GM19239 (cell line): ENCODE measurements around the gene SEMG2.

Source experiments
- DNase-seq: peaks from one replicate; pipeline ENCODE4 v3.0.0; 2011; ENCODE audit warnings: low spot score; ENCODE audit not compliant: insufficient read length
- FAIRE-seq: peaks from 2 replicates; lab custom pipeline; 2011; peaks lifted over from hg19 to GRCh38; lab: Jason Lieb, UNC

SEMG2 gene

GRCh38 chr20:45221076-45221475, at the start of gene SEMG2:
Gene SEMG2, plus strand, starts transcription at chr20:45221373. Its CDS starts 17 bp downstream, at chr20:45221390.
- DNase-seq (no peak), FAIRE-seq (no peak)

GRCh38 chr20:45173522-45173921, 47.7 kb upstream of the SEMG2 start:
- FAIRE-seq (no peak), DNase-seq (no peak)

- no peak for FAIRE-seq
Observed at GRCh38 chr20:45174434-45175364, 46.5 kb upstream of the SEMG2 start, which contains the start of gene PI3. Gene PI3, plus strand, starts transcription at chr20:45174902. Its CDS starts 21 bp downstream, at chr20:45174923.

GRCh38 chr20:45176526-45177267, 44.5 kb upstream of the SEMG2 start:
- DNase-seq (no peak), FAIRE-seq (no peak)

More at GRCh38 chr20:45174434-45175364, 46.5 kb upstream of the SEMG2 start, which contains the start of gene PI3:
- DNase-seq, result no peak

GRCh38 chr20:45179166-45179565, 42.0 kb upstream of the SEMG2 start:
- DNase-seq (no peak), FAIRE-seq (no peak)

- FAIRE-seq, result no peak
- no peak for DNase-seq
Observed at GRCh38 chr20:45181639-45182038, 39.5 kb upstream of the SEMG2 start.

GRCh38 chr20:45183084-45183483, 38.1 kb upstream of the SEMG2 start:
- DNase-seq (no peak), FAIRE-seq (no peak)

GRCh38 chr20:45187693-45188092, 33.5 kb upstream of the SEMG2 start:
- FAIRE-seq, result no peak
- no peak for DNase-seq

- DNase-seq (no peak), FAIRE-seq (no peak)
Observed at GRCh38 chr20:45189067-45189609, 32.0 kb upstream of the SEMG2 start.

GRCh38 chr20:45189861-45190260, 31.3 kb upstream of the SEMG2 start:
- DNase-seq (no peak), FAIRE-seq (no peak)

- DNase-seq (no peak), FAIRE-seq (no peak)
Observed at GRCh38 chr20:45191926-45192325, 29.2 kb upstream of the SEMG2 start.

- FAIRE-seq (no peak), DNase-seq (no peak)
Observed at GRCh38 chr20:45193331-45193730, 27.8 kb upstream of the SEMG2 start.

GRCh38 chr20:45206725-45207124, 14.4 kb upstream of the SEMG2 start, which contains the start of gene SEMG1:
Gene SEMG1, plus strand, starts transcription at chr20:45207033. Its CDS starts 21 bp downstream, at chr20:45207054.
- DNase-seq (no peak), FAIRE-seq (no peak)

GRCh38 chr20:45209924-45210323, 11.2 kb upstream of the SEMG2 start:
- DNase-seq, result no peak
- FAIRE-seq, result no peak

- no peak for FAIRE-seq
- DNase-seq, result no peak
Observed at GRCh38 chr20:45211569-45212474, 9.4 kb upstream of the SEMG2 start.

- DNase-seq, result no peak
- FAIRE-seq, result no peak
Observed at GRCh38 chr20:45212836-45213235, 8.3 kb upstream of the SEMG2 start.

- DNase-seq (no peak), FAIRE-seq (no peak)
Observed at GRCh38 chr20:45218124-45218523, 3.0 kb upstream of the SEMG2 start.

- no peak for FAIRE-seq
- DNase-seq, result no peak
Observed at GRCh38 chr20:45218636-45219035, 2.5 kb upstream of the SEMG2 start.

GRCh38 chr20:45223136-45223535, 2.0 kb downstream of the SEMG2 start:
- FAIRE-seq (no peak), DNase-seq (no peak)

- no peak for DNase-seq
- FAIRE-seq, result no peak
Observed at GRCh38 chr20:45226287-45226686, 5.1 kb downstream of the SEMG2 start.
